LNCaP clone FGC (cell line): ENCODE results near the gene PHGDH.

Source experiments
- DNase-seq: peaks from one replicate; pipeline ENCODE4 v3.0.0-alpha.2; 2011; ENCODE audit warnings: low read depth
- H3K4me3 ChIP-seq: 2 replicates; pipeline ENCODE4 v1.5.1; 2011; ENCODE audit warnings: mild to moderate bottlenecking, low read depth, low read length, control low read depth
- TF ChIP-seq, protein P1 (sequence below): IDR thresholded peaks from 2 replicates; pipeline ENCODE4 v1.5.1; 2012; ENCODE audit warnings: mild to moderate bottlenecking; ENCODE audit not compliant: control insufficient read depth, insufficient read depth; ENCODE audit errors: extremely low read depth

The PHGDH gene

DNA sequence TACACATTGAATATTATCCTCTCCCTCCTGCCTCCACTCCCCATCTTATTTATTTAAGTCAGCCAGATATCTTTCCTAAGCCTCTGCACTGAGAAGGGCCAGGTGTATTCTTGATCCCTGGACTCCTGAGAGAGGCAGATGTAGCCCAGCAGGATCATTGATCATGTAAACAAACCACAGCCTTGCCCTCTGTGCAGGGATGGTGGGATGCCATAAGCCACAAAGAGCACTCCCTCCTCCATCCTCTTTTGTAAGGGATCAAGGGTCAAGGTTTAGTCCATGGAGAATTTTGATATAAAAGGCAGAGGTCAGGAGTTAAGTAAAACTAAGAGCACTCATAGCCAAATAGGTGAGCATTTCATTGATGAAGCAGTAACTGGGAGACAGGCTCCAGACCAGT, 17.3 kb downstream of the PHGDH start:
- no peak for DNase-seq
- H3K4me3 ChIP-seq, result no peak overlapping the region
- TF ChIP-seq, protein P1, sequence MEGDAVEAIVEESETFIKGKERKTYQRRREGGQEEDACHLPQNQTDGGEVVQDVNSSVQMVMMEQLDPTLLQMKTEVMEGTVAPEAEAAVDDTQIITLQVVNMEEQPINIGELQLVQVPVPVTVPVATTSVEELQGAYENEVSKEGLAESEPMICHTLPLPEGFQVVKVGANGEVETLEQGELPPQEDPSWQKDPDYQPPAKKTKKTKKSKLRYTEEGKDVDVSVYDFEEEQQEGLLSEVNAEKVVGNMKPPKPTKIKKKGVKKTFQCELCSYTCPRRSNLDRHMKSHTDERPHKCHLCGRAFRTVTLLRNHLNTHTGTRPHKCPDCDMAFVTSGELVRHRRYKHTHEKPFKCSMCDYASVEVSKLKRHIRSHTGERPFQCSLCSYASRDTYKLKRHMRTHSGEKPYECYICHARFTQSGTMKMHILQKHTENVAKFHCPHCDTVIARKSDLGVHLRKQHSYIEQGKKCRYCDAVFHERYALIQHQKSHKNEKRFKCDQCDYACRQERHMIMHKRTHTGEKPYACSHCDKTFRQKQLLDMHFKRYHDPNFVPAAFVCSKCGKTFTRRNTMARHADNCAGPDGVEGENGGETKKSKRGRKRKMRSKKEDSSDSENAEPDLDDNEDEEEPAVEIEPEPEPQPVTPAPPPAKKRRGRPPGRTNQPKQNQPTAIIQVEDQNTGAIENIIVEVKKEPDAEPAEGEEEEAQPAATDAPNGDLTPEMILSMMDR, result no peak

DNA sequence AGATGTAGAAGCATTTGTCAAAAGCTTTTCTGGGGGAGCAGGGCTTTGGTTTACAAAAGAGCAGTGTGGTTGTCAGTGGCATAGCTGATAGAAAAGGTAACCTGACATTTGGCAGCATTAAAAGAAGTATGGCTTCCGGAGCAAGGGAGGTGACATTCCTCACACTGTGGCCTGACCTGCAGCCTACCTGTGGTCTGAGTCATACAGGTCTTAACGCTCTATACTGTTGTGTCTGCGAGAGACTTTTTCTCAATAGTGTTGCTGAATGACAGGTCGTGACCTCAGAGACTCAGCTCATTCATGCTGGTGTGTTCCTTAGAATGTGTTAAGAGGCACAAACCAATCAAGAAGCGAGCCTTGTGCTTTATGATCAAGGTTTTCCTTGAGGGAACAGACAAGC, 19.3 kb downstream of the PHGDH start:
- TF ChIP-seq, protein P1, result no peak
- H3K4me3 ChIP-seq, result no peak overlapping the region
- no peak for DNase-seq

DNA sequence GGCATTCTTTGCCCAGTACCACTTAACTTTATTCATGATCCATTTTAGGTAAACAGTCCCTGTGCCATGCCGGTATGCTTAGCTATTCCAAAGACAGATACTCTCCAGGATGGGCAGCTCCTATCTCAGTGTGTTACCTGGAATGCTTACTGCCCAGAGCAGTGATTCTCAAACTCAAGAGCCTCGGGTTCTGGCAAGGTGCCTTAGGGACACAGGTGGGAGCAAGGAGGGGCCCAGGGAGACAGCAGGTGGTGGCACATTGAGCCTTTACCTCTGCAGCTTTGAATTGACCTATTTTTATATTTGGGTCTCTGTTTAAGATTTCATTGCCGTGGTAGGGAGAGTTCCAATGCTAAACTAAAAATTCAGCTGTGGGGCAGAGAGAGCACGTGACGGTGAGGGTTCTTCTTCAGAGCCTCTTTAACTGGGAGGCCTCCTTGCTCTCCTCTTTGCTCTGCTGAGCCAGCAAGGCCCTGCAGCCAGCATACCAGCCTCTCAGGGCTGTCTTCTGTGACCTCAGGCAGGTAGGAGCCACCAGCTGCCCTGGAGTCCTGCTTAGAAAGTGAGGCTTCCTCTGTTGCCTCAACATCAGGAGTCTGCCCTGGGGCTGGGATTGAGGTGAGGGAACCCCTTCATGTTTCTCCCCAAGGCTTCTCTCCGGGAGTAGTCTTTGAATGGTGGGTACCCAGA, 20.2 kb downstream of the PHGDH start:
- TF ChIP-seq, protein P1, result no peak
- no peak for DNase-seq
- no peak overlapping the region for H3K4me3 ChIP-seq

DNA sequence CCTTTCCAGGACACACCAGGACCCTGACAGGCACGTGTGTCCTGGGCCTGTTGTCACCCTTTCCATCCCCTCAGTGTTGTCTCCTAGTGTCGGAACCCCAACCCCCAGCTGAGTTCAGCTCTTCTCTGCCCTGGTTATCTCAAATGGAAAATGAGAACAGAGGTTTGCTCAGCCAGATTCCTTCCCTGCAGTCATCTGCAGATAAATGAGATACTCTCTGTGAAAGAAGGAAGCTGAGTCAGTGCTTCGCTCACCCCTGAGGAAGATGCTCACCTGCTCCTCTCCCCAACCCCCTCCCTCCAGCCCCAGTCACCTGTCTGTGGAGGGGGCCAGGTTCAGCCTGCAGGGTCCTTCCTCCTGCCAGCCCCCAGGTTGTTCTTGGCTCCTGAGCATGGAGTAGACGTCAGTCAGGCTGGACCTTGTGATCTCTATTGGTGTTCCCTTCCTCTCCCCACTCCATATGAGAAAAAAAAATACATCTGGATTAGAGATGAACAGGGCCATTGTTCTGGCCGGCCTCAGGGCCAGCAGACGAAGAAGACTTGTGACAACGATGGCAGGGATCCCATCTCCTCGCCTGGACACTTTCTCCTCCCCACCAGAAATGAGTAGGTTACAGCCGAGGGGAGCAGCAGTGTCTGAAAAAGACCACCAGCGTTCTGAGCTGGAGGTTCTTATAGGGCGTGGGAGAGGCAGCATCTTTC, 20.9 kb downstream of the PHGDH start:
- TF ChIP-seq, protein P1, result no peak
- no peak overlapping the region for H3K4me3 ChIP-seq
- DNase-seq, result no peak

DNA sequence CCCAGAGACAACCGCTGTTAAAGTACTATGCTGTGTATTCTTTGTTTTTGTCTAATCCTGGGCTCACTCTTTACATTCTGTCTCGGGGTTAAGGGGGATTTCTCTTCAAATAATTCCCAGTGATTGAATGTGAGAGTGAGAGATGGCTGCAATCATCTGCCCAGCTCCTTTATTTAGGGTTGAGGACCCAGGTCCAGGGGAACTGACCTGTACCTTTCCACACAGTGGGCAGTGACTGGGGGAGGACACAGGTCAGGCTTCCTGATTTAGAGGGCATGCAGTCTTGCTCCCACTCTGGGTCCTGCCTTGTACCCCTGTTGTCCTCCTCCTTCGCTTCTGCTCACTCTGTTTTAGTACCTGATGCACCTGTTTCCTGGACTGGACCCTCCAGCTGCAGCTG, 22.0 kb downstream of the PHGDH start:
- H3K4me3 ChIP-seq, result no peak overlapping the region
- DNase-seq, result no peak
- TF ChIP-seq, protein P1, result no peak

DNA sequence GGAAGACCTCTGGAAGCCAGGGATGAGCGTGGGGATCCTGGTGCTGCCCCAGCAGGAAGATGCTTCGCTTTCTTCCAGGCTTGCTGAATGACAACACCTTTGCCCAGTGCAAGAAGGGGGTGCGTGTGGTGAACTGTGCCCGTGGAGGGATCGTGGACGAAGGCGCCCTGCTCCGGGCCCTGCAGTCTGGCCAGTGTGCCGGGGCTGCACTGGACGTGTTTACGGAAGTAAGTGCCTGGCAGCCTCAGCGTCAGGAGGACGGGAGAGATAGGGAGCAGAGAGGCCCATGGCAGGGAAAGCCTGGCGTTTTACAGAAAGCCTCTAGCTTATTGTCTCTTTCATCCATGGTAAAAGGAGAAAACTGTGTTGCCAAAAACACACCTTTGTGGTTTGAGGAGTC, 23.5 kb downstream of the PHGDH start:
- DNase-seq, result no peak
- TF ChIP-seq, protein P1, result no peak
- H3K4me3 ChIP-seq, result no peak overlapping the region
